WI38 (cell line): ENCODE measurements around the gene CCDC160.

Source experiments
- H3K4me3 ChIP-seq: 2 replicates; pipeline ENCODE4 v1.5.1; 2011; ENCODE audit warnings: low read depth, mild to moderate bottlenecking, control low read depth, low read length
- CTCF ChIP-seq: IDR thresholded peaks from 2 replicates; pipeline ENCODE4 v1.5.1; 2012; ENCODE audit warnings: low read depth, mild to moderate bottlenecking, control low read depth, low read length

CCDC160 gene

GRCh38 chrX:134294548-134294947 is 57.6 kb downstream of the CCDC160 start:
- TF ChIP-seq CTCF, result peak; percentile 25; the same call in 1 of the 2 replicates
- no peak overlapping the region for H3K4me3 ChIP-seq
